K562 (cell line): ENCODE data around the gene SPSB1. TPM values are rescaled to one million over a fixed set of nuclear protein-coding genes. Genes with fewer than 3 reads are reported as not detected.

ENCODE experiments used
- ATAC-seq: fragments of 200-7000 bp; cut with Tn5 transposase; 3 replicates; pipeline ENCODE4 v1.9.1; 2020; ENCODE audit warnings: moderate library complexity
- BruUV-seq: library from RNA; stranded (reverse); fragments of 400-500 nt; replicated peaks from 2 replicates; lab custom pipeline; 2021; lab: Mats Ljungman, UMichigan
- CTCF ChIA-PET: fragments of 300-600 bp; formaldehyde crosslinking; extraction: SDS; loops from one replicate; lab custom pipeline; 2021; ENCODE audit warnings: low intra/inter-chr PET ratio; lab: Yijun Ruan, JAX
- POLR2A ChIA-PET: fragments of 300-600, 350-650 bp; sonication (Branson Sonifier 250); formaldehyde crosslinking; extraction: SDS; loops from one replicate; lab custom pipeline; 2021; ENCODE audit warnings: antibody characterized with exemption, inconsistent platforms; lab: Yijun Ruan, JAX
- DNase-seq, 4 experiments: peaks; one replicate each; pipeline versions ENCODE4 v3.0.0 to v3.0.0-alpha.2; 2011 to 2018; ENCODE audit warnings: low spot score in 3 of 4, mixed read lengths in 3 of 4; ENCODE audit errors: extremely low read depth in 1 of 4
- FAIRE-seq: peaks from 2 replicates; lab custom pipeline; 2011; peaks lifted over from hg19 to GRCh38; lab: Jason Lieb, UNC
- H2AFZ ChIP-seq: 2 replicates; pipeline ENCODE4 v1.6.0; 2011; ENCODE audit warnings: low read depth, low read length, control low read depth, inconsistent platforms
- H3K27ac ChIP-seq: fragments of 200-600 bp; 3 replicates; pipeline ENCODE4 v1.8.0; 2011; ENCODE audit warnings: low read depth, mild to moderate bottlenecking, control low read depth, inconsistent platforms, low read length, moderate library complexity, mixed read lengths; ENCODE audit errors: extremely low read depth
- H3K27me3 ChIP-seq, 2 experiments: fragments of 300-600 bp in 1 of 2; 2 replicates in 1 of 2; 3 replicates in 1 of 2; pipeline versions ENCODE4 v1.6.0 to v1.8.0; 2011; ENCODE audit warnings: inconsistent platforms in 2 of 2, low read length in 2 of 2, mild to moderate bottlenecking in 1 of 2, mixed read lengths in 1 of 2, moderate library complexity in 1 of 2; ENCODE audit not compliant: control insufficient read depth in 2 of 2, insufficient read depth in 2 of 2
- H3K36me3 ChIP-seq: fragments of 300-600 bp; 3 replicates; pipeline ENCODE4 v1.8.0; 2011; ENCODE audit warnings: mild to moderate bottlenecking, low read length, inconsistent platforms; ENCODE audit not compliant: control insufficient read depth, insufficient read depth
- H3K4me1 ChIP-seq, 2 experiments: fragments of 200-600 bp in 1 of 2; replicated peaks in 1 of 2; 2 replicates in 1 of 2; 3 replicates in 1 of 2; pipeline versions ENCODE4 v1.5.1 to v1.8.0; 2011; ENCODE audit warnings: inconsistent platforms in 2 of 2, low read length in 2 of 2, mild to moderate bottlenecking in 1 of 2, mixed read lengths in 1 of 2, moderate library complexity in 1 of 2; ENCODE audit not compliant: control insufficient read depth in 2 of 2, insufficient read depth in 2 of 2
- H3K4me2 ChIP-seq: 2 replicates; pipeline ENCODE4 v1.6.1; 2011; ENCODE audit warnings: low read length, control low read depth, inconsistent platforms, mixed read lengths; ENCODE audit not compliant: insufficient read depth
- H3K4me3 ChIP-seq: fragments of 200-600 bp; sonication (generic), shearing (Covaris generic); 2 replicates; pipeline ENCODE4 v1.5.1; 2016; ENCODE audit warnings: control low read depth, inconsistent platforms
- H3K79me2 ChIP-seq: fragments of 200-600 bp; 3 replicates; pipeline ENCODE4 v1.8.0; 2011; ENCODE audit warnings: low read length, inconsistent platforms; ENCODE audit not compliant: control insufficient read depth, insufficient read depth
- H3K9ac ChIP-seq, 2 experiments: 2 replicates each; pipeline versions ENCODE4 v1.6.0 to v1.6.1; 2011; ENCODE audit warnings: low read depth in 2 of 2, low read length in 2 of 2, control low read depth in 1 of 2, inconsistent platforms in 1 of 2, mild to moderate bottlenecking in 1 of 2, mixed read lengths in 1 of 2; ENCODE audit not compliant: insufficient read depth in 1 of 2
- H3K9me1 ChIP-seq: one replicate; pipeline ENCODE4 v1.6.0; 2011; ENCODE audit warnings: inconsistent platforms, mild to moderate bottlenecking, low read length, moderate library complexity; ENCODE audit not compliant: control insufficient read depth, insufficient read depth
- H3K9me3 ChIP-seq: replicated peaks from 2 replicates; pipeline ENCODE4 v1.5.1; 2011; ENCODE audit warnings: low read depth, low read length, inconsistent platforms; ENCODE audit not compliant: control insufficient read depth, insufficient read depth
- H4K20me1 ChIP-seq: replicated peaks from 2 replicates; pipeline ENCODE4 v1.6.1; 2011; ENCODE audit warnings: low read length, inconsistent platforms, mixed read lengths; ENCODE audit not compliant: control insufficient read depth, insufficient read depth
- GTF2B ChIP-seq: IDR thresholded peaks from 2 replicates; pipeline ENCODE4 v1.6.1; 2011; ENCODE audit not compliant: insufficient read length; ENCODE audit errors: extremely low read depth
- MCM7 ChIP-seq, 2 experiments: fragments of 450-650 bp; IDR thresholded peaks; 2 replicates each; pipeline ENCODE4 v1.6.1; 2016 to 2018
- MTF1 ChIP-seq: fragments of 250-450 bp; sonication (Bioruptor Pico); IDR thresholded peaks from 2 replicates; pipeline ENCODE4 v1.9.0; 2021; ENCODE audit warnings: moderate library complexity, mild to moderate bottlenecking, inconsistent platforms, borderline replicate concordance
- NR0B1 ChIP-seq: fragments of 450-650 bp; IDR thresholded peaks from one replicate; pipeline ENCODE4 v1.6.1; 2018; ENCODE audit warnings: mild to moderate bottlenecking, moderate library complexity; ENCODE audit not compliant: partially characterized antibody
- RFX1 ChIP-seq: fragments of 450-650 bp; IDR thresholded peaks from 2 replicates; pipeline ENCODE4 v1.6.1; 2016; ENCODE audit warnings: mild to moderate bottlenecking, moderate library complexity
- SMAD4 ChIP-seq: fragments of 250-450 bp; sonication (Bioruptor Pico); conservative IDR thresholded peaks from 2 replicates; pipeline ENCODE4 v1.8.0; 2021; ENCODE audit warnings: inconsistent platforms, mild to moderate bottlenecking, moderate library complexity
- ZFP36 ChIP-seq: fragments of 150-350 bp; IDR thresholded peaks from 2 replicates; pipeline ENCODE4 v1.6.1; 2018; ENCODE audit warnings: low read length, low read depth; ENCODE audit not compliant: partially characterized antibody
- ZKSCAN3 ChIP-seq: fragments of 250-450 bp; sonication (Bioruptor Pico); IDR thresholded peaks from 2 replicates; pipeline ENCODE4 v1.4.0; 2020
- ZNF134 ChIP-seq: fragments of 250-450 bp; sonication (Bioruptor Pico); conservative IDR thresholded peaks from 2 replicates; pipeline ENCODE4 v1.4.0; 2020
- ZNF655 ChIP-seq: fragments of 250-450 bp; sonication (Bioruptor Pico); IDR thresholded peaks from 2 replicates; pipeline ENCODE4 v1.5.0; 2021
- WGBS: fragments of 100-300 bp; shearing (Covaris generic); methylation state at CpG from one replicate; pipeline ENCODE4 v1.1.6; 2016; ENCODE audit warnings: low coverage, mixed read lengths; ENCODE audit not compliant: insufficient coverage; ENCODE audit errors: missing lambda C conversion rate; 5-methylcytosine and 5-hydroxymethylcytosine counted together
- in situ Hi-C: fragments of 300-500 bp; cut with MboI; formaldehyde crosslinking; loops from 4 replicates; pipeline ENCODE4 v1.15.0; 2018; ENCODE audit warnings: inconsistent platforms, mixed read lengths
- intact Hi-C: fragments of 100-400 bp; cut with micrococcal nuclease; formaldehyde crosslinking; loops from 2 replicates; pipeline ENCODE4 v1.14.2; 2022
- polyA plus RNA-seq, 8 experiments: library from polyadenylated mRNA; depleted of rRNA in 4 of 8; stranded (reverse) in 5 of 8; unstranded in 3 of 8; fragments of >200 nt; fragmentation: Nextera tagmentation in 2 of 8; fragmentation: Illumina TruSeq in 1 of 8; extraction: Ambion mirVana in 2 of 8; extraction: Trizol in 1 of 8; gene quantifications; 2 replicates each; pipeline versions ENCODE4 v1.2.1 to v1.2.3, GENCODE V29; 2011 to 2014; ENCODE audit warnings: inconsistent platforms in 1 of 8, missing spikeins in 1 of 8
- total RNA-seq, 7 experiments: library from RNA; depleted of rRNA in 6 of 7; stranded (reverse); fragments of >200 nt in 6 of 7; fragmentation: Illumina TruSeq in 2 of 7; extraction: Trizol in 2 of 7; gene quantifications; 2 replicates each; pipeline versions ENCODE4 v1.2.1 to v1.2.3, GENCODE V29; 2011 to 2021; ENCODE audit warnings: low replicate concordance in 1 of 7
- TF ChIP-seq, protein P1 (sequence below): conservative IDR thresholded peaks from 2 replicates; pipeline ENCODE4 v1.6.1; 2011; ENCODE audit warnings: low read depth, mild to moderate bottlenecking, low read length; ENCODE audit not compliant: control insufficient read depth

SPSB1 gene
- total and polyA plus RNA-seq, 9 of the 15 experiments (the other 6 are each of a cell fraction or from before 2014, with no cell fraction given): 0.06 to 0.35 (median 0.14) TPM; not detected in 6

DNA sequence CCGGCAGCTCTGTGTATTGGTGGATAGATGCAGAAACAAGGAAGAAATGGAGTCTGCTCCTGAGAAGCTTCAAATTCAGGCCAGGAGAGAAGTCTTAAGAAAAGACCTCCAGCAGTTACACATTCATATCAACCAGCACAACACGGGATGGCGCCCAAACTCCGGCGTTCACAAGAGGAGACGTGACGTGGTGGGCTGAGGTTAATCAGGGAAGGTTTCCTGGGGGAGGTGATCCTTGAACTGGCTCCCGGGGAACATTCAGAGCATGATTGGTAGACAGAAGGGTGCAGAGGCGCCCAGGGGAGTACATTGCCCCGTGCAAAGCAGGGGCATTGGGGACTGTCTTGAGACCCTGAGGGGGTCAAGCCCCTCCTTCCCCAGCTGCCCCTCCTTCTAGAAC is 27.7 kb upstream of the SPSB1 start:
- no peak overlapping the region for H2AFZ ChIP-seq
- no peaks in the 10 kb centered on the region for H3K36me3 ChIP-seq
- ATAC-seq (no peak), FAIRE-seq (no peak), DNase-seq (no peak)
- WGBS: 16% methylated on average over 10 of the region's 10 CpGs
- no peak overlapping the region for H3K4me2 ChIP-seq
- peaks cover 0 to 17% of the 10 kb centered on the region in 2 experiments; a peak in 2 of 5 replicates for H3K4me1 ChIP-seq
- TF ChIP-seq MCM7 (IDR thresholded peaks at IDR 0.05) (no peak), ZFP36 (peak; percentile 75), ZNF134 (CRISPR knock-in tag) (peak; percentile 83)
- in situ Hi-C loops (no loop called here), intact Hi-C loops (loop anchor here (5.0 kb wide), 1 partner anchor 192 kb away; no protein-coding TSS in a partner anchor)
- H3K79me2 ChIP-seq: no peaks in the 10 kb centered on the region
- peaks cover 30% of the 10 kb centered on the region for H4K20me1 ChIP-seq
- no peak overlapping the region for H3K4me3 ChIP-seq
- H3K27me3 ChIP-seq: peaks cover 45 to 72% of the 10 kb centered on the region in 2 experiments
- no TSS peak for BruUV-seq
- CTCF ChIA-PET: interaction anchor here (0.6 to 0.7 kb wide), 2 partner anchors 226 to 230 kb away, joined by 3 to 4 read pairs; no protein-coding TSS in a partner anchor
- no peaks in the 10 kb centered on the region for H3K9me1 ChIP-seq
- H3K9ac ChIP-seq: no peak overlapping the region
- peaks cover 6% of the 10 kb centered on the region for H3K9me3 ChIP-seq
- no peak overlapping the region for H3K27ac ChIP-seq
- POLR2A ChIA-PET: interaction anchor here (0.7 to 0.8 kb wide), 3 partner anchors 11 to 393 kb away, joined by 3 to 5 read pairs (median 4); no protein-coding TSS in a partner anchor

DNA sequence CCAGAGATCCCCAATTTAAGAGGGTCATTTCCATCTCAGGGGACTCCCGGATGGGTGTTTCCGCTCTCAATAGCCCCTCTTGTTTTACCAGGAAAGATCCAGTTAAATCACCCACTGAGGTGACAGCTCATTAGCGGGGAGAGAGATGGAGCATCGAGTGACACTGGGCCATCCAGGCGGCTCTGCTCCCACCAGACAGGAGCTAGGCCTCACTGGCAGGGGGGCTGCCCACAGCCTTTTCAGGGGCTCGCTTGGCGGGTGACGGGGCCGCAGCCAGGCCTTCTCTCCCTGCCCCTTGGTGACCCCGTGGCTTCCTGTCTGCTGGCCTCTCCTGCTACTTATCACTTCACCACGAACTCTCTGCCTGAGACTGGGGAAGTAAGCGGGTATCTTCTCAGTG is 26.7 kb upstream of the SPSB1 start:
- WGBS: 4% methylated on average over 12 of the region's 12 CpGs
- DNase-seq (no peak), FAIRE-seq (no peak), ATAC-seq (no peak)
- BruUV-seq: no TSS peak
- H3K27ac ChIP-seq: no peak overlapping the region
- H3K4me3 ChIP-seq: no peak overlapping the region
- H2AFZ ChIP-seq: no peak overlapping the region
- H3K36me3 ChIP-seq: no peaks in the 10 kb centered on the region
- H3K27me3 ChIP-seq: peaks cover 52 to 81% of the 10 kb centered on the region in 2 experiments
- intact Hi-C loops: loop anchor here (5.0 kb wide), 1 partner anchor 191 kb away; no protein-coding TSS in a partner anchor
- peak overlapping the region in 1 of 2 experiments; percentile 37; a peak in 1 of 4 replicates for H3K9ac ChIP-seq
- peaks cover 0 to 17% of the 10 kb centered on the region in 2 experiments; a peak in 2 of 5 replicates for H3K4me1 ChIP-seq
- H3K79me2 ChIP-seq: no peaks in the 10 kb centered on the region
- in situ Hi-C loops: no loop called here
- H3K9me3 ChIP-seq: no peaks in the 10 kb centered on the region
- ChIA-PET POLR2A (interaction anchor here (0.5 to 1.3 kb wide), 4 partner anchors 11 to 392 kb away, joined by 3 to 4 read pairs (median 4); no protein-coding TSS in a partner anchor), CTCF (interaction anchor here (0.6 to 3.8 kb wide), 2 partner anchors 189 to 766 kb away, joined by 3 to 31 read pairs; no protein-coding TSS in a partner anchor)
- H3K4me2 ChIP-seq: no peak overlapping the region
- H3K9me1 ChIP-seq: no peaks in the 10 kb centered on the region
- H4K20me1 ChIP-seq: peaks cover 32% of the 10 kb centered on the region
- TF ChIP-seq, protein P1, sequence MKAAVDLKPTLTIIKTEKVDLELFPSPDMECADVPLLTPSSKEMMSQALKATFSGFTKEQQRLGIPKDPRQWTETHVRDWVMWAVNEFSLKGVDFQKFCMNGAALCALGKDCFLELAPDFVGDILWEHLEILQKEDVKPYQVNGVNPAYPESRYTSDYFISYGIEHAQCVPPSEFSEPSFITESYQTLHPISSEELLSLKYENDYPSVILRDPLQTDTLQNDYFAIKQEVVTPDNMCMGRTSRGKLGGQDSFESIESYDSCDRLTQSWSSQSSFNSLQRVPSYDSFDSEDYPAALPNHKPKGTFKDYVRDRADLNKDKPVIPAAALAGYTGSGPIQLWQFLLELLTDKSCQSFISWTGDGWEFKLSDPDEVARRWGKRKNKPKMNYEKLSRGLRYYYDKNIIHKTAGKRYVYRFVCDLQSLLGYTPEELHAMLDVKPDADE: no peak
- TF ChIP-seq NR0B1 (no peak), RFX1 (no peak), GTF2B (no peak), ZNF655 (CRISPR knock-in tag) (no peak), SMAD4 (no peak), ZKSCAN3 (CRISPR knock-in tag) (no peak), MTF1 (CRISPR knock-in tag) (no peak)
